Sigmoid colon (tissue), 7 donors: ENCODE results near the gene RRP9. TPM values are rescaled to one million over a fixed set of nuclear protein-coding genes. Genes with fewer than 3 reads are reported as not detected.

Source experiments
- DNase-seq: peaks from one replicate; pipeline ENCODE4 v3.0.0-alpha.2; 2019
- H3K27ac ChIP-seq, 4 donors: fragments of 200-600 bp; sonication (generic); one replicate each; pipeline ENCODE4 v1.5.1; 2016 to 2019; ENCODE audit warnings: mild to moderate bottlenecking in 1 of 4
- H3K27me3 ChIP-seq, 3 donors: fragments of 200-600 bp; sonication (generic); one replicate each; pipeline ENCODE4 v1.5.1; 2019; ENCODE audit warnings: mild to moderate bottlenecking in 1 of 3
- H3K36me3 ChIP-seq, 4 donors: fragments of 200-600 bp; sonication (generic); one replicate each; pipeline ENCODE4 v1.5.1; 2016 to 2019
- H3K4me1 ChIP-seq, 4 donors: fragments of 200-600 bp; sonication (generic); one replicate each; pipeline ENCODE4 v1.5.1; 2017 to 2019
- H3K4me3 ChIP-seq, 4 donors: fragments of 200-600 bp; sonication (generic); one replicate each; pipeline ENCODE4 v1.5.1; 2017 to 2019; ENCODE audit warnings: mild to moderate bottlenecking in 2 of 4, moderate library complexity in 1 of 4
- H3K9me3 ChIP-seq, 4 donors: fragments of 200-600 bp in 3 of 4; sonication (generic) in 3 of 4; one replicate each; pipeline versions ENCODE4 v1.5.1 to v1.6.1; 2013 to 2019
- EP300 ChIP-seq, 4 donors: sonication (generic); formaldehyde crosslinking; IDR thresholded peaks; one replicate each; pipeline ENCODE4 v1.6.1; 2017; ENCODE audit warnings: antibody characterized with exemption in 4 of 4
- POLR2A ChIP-seq, 2 donors: fragments of 450-650 bp; IDR thresholded peaks; one replicate each; pipeline ENCODE4 v1.6.1; 2016; ENCODE audit warnings: antibody characterized with exemption in 2 of 2, mild to moderate bottlenecking in 2 of 2, moderate library complexity in 2 of 2
- POLR2AphosphoS5 ChIP-seq, 4 donors: sonication (generic); formaldehyde crosslinking; IDR thresholded peaks; one replicate each; pipeline ENCODE4 v1.6.1; 2017; ENCODE audit warnings: antibody characterized with exemption in 4 of 4
- WGBS, 2 donors: extraction: QIAGEN DNeasy Blood & Tissue Kit; methylation state at CpG; one replicate each; pipeline ENCODE4 v1.1.7; 2013; 5-methylcytosine and 5-hydroxymethylcytosine counted together
- intact Hi-C: fragments of 100-400 bp; cut with DNase I; formaldehyde crosslinking; loops from one replicate; pipeline ENCODE4 v1.15.1; 2023
- polyA plus RNA-seq, 3 donors: library from polyadenylated mRNA; stranded (reverse); fragments of 200-250 nt; gene quantifications; one replicate each; pipeline ENCODE4 v1.2.3, GENCODE V29; 2013
- total RNA-seq, 4 donors: library from RNA; depleted of rRNA; stranded (reverse); fragments of >200 nt; gene quantifications; one replicate each; pipeline ENCODE4 v1.1.0, GENCODE V29; 2016
- TF ChIP-seq, protein P1 (sequence below), 4 experiments: fragments of 450-650 bp in 3 of 4; fragments of 200-600 bp in 1 of 4; IDR thresholded peaks; one replicate each; pipeline ENCODE4 v1.5.1; 2016 to 2019; ENCODE audit warnings: antibody characterized with exemption in 4 of 4, mild to moderate bottlenecking in 3 of 4, moderate library complexity in 2 of 4
- donor health status: healthy with polysubstance abuse.
- donor health status: Bipolar disorder and iron deficiency.
- donor health status: healthy.

Gene RRP9
- total and polyA plus RNA-seq, 7 donors: 6.4 to 29.0 (median 12.5) TPM

DNA sequence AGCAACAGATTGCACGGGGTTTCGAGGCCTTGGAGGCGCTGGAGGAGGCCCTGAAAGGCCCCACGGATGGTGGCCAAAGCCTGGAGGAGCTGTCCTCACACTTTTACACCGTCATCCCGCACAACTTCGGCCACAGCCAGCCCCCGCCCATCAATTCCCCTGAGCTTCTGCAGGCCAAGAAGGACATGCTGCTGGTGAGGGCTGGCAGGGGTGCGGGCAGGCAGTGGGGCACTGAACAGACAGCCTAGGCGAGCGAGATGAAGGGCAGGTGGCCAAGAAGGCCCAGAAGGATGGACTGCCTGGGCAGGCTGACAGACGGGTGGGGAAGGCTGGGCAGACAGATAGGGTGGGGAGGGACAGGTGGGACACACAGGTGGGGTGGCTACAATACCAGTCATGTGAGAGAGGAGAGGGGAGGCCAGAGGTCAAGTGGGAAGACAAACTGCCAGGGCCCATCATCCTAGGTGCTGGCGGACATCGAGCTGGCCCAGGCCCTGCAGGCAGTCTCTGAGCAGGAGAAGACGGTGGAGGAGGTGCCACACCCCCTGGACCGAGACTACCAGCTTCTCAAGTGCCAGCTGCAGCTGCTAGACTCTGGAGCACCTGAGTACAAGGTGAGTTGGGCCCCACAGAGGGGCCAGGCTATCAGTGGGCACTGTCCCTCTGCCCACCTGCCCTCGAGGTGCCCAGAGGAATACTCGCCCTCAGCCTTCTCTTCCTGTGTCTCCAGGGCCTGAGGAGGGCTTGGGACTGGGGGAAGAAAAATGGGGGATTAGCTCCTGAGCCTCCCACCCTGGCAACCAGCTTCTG is 3.5 kb upstream of the RRP9 start:
- peak; percentile 62 for DNase-seq
- TF ChIP-seq POLR2AphosphoS5 (IDR thresholded peaks at IDR 0.05) (no peak), EP300 (IDR thresholded peaks at IDR 0.05) (no peak), POLR2A (IDR thresholded peaks at IDR 0.05) (no peak)
- TF ChIP-seq, protein P1, sequence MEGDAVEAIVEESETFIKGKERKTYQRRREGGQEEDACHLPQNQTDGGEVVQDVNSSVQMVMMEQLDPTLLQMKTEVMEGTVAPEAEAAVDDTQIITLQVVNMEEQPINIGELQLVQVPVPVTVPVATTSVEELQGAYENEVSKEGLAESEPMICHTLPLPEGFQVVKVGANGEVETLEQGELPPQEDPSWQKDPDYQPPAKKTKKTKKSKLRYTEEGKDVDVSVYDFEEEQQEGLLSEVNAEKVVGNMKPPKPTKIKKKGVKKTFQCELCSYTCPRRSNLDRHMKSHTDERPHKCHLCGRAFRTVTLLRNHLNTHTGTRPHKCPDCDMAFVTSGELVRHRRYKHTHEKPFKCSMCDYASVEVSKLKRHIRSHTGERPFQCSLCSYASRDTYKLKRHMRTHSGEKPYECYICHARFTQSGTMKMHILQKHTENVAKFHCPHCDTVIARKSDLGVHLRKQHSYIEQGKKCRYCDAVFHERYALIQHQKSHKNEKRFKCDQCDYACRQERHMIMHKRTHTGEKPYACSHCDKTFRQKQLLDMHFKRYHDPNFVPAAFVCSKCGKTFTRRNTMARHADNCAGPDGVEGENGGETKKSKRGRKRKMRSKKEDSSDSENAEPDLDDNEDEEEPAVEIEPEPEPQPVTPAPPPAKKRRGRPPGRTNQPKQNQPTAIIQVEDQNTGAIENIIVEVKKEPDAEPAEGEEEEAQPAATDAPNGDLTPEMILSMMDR (IDR thresholded peaks at IDR 0.05): no peak
- no peaks in the 10 kb centered on the region for H3K27me3 ChIP-seq
- intact Hi-C loops: loop anchor here (10.0 kb wide), 1 partner anchor 450 kb away; no protein-coding TSS in a partner anchor
- H3K9me3 ChIP-seq: no peaks in the 10 kb centered on the region
- H3K4me1 ChIP-seq: peaks cover 0 to 29% (median 27%) of the 10 kb centered on the region in 4 donors
- no peak overlapping the region for H3K27ac ChIP-seq
- 86 to 91% methylated on average over 18 of the region's 18 CpGs for WGBS, 2 donors
- no peak overlapping the region for H3K4me3 ChIP-seq
- peaks cover 0 to 45% (median 3%) of the 10 kb centered on the region in 4 donors for H3K36me3 ChIP-seq

- intact Hi-C loops: loop anchor here (5.0 to 10.0 kb wide), 5 partner anchors 178 to 1938 kb away; partner anchors contain the start of genes ACTR8, ALAS1 and POC1A
- TF ChIP-seq, protein P1 (IDR thresholded peaks at IDR 0.05): no peak
- TF ChIP-seq POLR2AphosphoS5 (IDR thresholded peaks at IDR 0.05) (no peak), POLR2A (IDR thresholded peaks at IDR 0.05) (no peak)
- 92 to 94% methylated on average over 11 of the region's 11 CpGs for WGBS, 2 donors
- no peak overlapping the region for H3K4me3 ChIP-seq
- H3K4me1 ChIP-seq: peaks cover 0 to 34% (median 30%) of the 10 kb centered on the region in 4 donors
- DNase-seq: peak; percentile 55
- no peak overlapping the region for H3K27ac ChIP-seq
- peaks cover 0 to 44% (median 3%) of the 10 kb centered on the region in 4 donors for H3K36me3 ChIP-seq
- no peaks in the 10 kb centered on the region for H3K9me3 ChIP-seq
- H3K27me3 ChIP-seq: no peaks in the 10 kb centered on the region
These were observed 2.8 kb upstream of the RRP9 start for GRCh38 chr3:51944451-51945021.

DNA sequence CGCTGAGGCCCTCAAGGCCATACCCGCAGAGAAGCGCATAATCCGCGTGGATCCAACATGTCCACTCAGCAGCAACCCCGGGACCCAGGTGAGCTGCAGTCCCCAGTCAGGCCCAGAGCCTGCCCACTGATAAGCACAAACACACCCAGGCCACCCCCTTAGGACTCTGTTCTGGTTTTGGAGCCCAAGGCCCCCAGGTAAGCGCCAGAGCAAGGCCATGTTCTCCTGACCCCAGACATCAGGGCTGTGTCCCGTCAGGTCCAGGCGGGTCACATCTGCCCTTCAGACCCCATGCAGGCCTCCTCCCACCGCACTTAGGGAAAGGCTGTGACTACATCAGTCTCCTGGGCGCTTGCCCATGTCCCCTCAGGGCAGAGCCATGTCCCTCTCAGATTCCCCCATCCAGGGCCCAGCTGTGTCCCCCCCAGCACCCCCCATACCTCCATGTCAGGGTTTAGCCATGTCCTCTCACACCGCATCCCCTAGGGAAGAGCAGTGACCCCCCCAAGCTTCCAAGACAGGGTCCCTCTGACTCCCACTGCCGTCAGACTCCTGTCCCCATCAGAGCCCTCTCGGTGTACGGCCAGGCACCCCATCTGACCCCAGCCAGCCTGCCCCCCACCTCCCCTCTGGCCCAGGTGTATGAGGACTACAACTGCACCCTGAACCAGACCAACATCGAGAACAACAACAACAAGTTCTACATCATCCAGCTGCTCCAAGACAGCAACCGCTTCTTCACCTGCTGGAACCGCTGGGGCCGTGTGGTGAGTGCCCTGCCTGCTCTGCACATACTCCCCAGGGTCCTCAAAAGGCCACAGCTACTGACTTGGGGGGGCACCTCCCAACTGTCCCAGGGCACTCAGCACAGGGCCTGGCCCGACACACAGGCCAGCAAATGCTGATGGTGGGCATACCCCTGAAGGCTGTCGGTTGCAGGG is 2.0 kb upstream of the RRP9 start:
- H3K4me3 ChIP-seq: peak overlapping the region in 3 of 4 donors; percentile 52 to 78 (median 56)

More for the DNA sequence above, 2.0 kb upstream of the RRP9 start:
- H3K27me3 ChIP-seq: no peaks in the 10 kb centered on the region
- 94 to 96% methylated on average over 21 of the region's 21 CpGs for WGBS, 2 donors
- H3K9me3 ChIP-seq: no peaks in the 10 kb centered on the region
- H3K36me3 ChIP-seq: peaks cover 0 to 43% (median 3%) of the 10 kb centered on the region in 4 donors
- intact Hi-C loops: loop anchor here (2.0 to 10.0 kb wide), 6 partner anchors 113 to 1939 kb away; partner anchors contain the start of genes ACTR8, ALAS1, DUSP7 and POC1A
- DNase-seq: peak; percentile 66
- peak overlapping the region; percentile 89 to 97 (median 96) for H3K27ac ChIP-seq
- TF ChIP-seq POLR2A (IDR thresholded peaks at IDR 0.05) (no peak), POLR2AphosphoS5 (IDR thresholded peaks at IDR 0.05) (no peak), EP300 (IDR thresholded peaks at IDR 0.05) (no peak)
- TF ChIP-seq, protein P1 (IDR thresholded peaks at IDR 0.05): no peak
- H3K4me1 ChIP-seq: peaks cover 0 to 37% (median 33%) of the 10 kb centered on the region in 4 donors
